Activated CD4-positive, alpha-beta T cell treated with anti-CD3 and anti-CD28 coated beads, Interleukin-2, Interleukin-4, amounts not matched to agents 100 ng/mL and 50 ng/mL, durations not matched to agents 16 hours and 8 hours (primary cell): ENCODE measurements around the gene ACBD6.

Experiments used
- DNase-seq: peaks from one replicate; pipeline ENCODE4 v3.0.0-alpha.2; 2020; ENCODE audit warnings: low spot score

Gene ACBD6

DNA sequence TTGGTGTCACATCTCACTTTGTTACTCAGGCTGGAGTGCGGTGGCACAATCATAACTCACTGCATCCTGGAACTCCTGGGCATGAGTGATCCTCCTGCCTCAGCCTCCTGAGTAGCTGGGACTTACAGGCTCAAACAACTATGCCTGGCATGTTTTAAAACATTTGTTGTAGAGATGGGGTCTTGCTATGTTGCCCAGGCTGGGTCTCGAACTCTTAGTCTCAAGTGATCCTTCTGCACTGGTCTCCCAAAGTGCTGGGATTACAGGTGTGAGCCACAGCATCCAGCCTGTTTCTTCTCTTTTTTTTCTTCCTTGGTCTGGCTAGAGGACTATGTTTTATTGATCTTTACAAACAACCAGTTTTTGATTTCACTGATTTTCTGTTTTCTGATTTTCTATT, 207.7 kb downstream of the ACBD6 start:
- no peak for DNase-seq

GRCh38 chr1:180291004-180291403, 211.4 kb downstream of the ACBD6 start:
- peak; percentile 41 for DNase-seq

- no peak for DNase-seq
These were observed 211.9 kb downstream of the ACBD6 start for GRCh38 chr1:180290265-180291001.

DNA sequence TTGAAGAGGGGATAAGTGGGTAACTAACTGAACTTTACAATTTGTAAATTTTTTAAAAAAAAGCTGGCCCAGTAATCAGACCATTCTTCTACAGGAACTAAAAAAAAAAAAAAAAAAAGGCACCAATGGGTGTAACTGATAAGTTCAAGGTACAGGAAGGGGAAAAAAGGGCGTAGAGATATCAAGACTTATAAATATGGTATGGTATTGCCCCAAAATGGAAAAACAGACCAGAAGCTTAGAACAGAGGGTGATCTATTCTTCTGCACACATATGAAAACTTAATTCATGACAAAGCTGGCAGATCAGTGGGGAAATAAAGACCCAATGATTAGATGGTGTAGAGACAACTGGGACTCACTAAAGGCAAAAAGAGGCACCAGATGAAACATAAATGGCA, 213.4 kb downstream of the ACBD6 start:
- no peak for DNase-seq

DNA sequence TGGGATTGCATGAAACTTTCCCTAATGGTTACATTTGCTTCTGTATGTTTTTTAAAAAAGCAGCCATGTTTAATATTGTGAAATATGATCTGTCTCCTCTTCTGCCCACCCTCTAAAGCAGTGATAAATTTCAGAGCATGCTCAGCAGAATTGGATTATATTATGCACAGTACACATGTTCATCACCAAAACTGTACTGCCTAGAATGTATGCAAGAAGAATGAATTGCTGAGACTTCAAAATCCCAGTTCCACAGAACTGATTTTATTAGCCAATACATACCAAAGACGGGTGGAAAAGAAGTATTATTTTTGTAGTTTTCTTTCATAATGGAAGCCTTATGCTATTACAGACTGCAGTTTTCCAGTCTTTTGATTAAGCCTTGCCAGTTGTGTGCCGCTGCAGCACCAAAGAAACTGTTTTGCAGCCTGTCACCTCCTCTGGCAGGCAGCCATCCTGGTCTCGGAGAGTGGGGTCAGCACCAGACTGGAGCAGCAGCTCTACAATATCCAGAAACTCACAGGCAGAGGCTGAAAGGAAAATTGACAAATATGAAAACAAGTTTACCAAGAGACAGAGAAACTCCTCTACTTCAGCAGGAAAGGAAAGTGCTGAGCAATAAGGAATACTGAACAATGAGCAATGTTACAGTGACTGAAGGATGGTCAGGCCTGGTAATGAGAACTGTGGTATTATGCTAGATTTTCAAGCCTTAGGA, 214.2 kb downstream of the ACBD6 start:
- DNase-seq = no peak

GRCh38 chr1:180286417-180286816, 216.0 kb downstream of the ACBD6 start:
- DNase-seq = no peak

DNA sequence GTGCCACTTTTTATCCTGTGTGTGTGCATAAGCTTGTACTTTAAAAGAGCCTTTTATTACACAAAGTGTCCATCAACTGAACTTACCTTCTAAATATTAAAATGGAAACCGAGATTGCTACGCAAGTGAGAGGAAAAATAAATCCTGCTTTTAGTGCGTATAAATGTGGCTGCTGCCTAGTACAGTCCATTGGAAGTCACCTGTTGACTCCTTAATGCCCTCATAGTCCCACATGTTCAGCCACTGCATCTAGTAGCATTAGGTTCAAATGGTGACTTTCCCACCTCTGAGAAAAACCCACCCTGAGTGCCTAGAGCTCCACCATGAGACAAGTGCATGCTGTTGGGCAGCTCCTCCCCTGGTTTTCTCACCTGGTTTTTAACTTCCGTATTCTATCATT, 219.3 kb downstream of the ACBD6 start:
- DNase-seq = no peak

GRCh38 chr1:180282401-180283044, 219.9 kb downstream of the ACBD6 start:
- no peak for DNase-seq

GRCh38 chr1:180281490-180281889, 220.9 kb downstream of the ACBD6 start:
- no peak for DNase-seq

DNA sequence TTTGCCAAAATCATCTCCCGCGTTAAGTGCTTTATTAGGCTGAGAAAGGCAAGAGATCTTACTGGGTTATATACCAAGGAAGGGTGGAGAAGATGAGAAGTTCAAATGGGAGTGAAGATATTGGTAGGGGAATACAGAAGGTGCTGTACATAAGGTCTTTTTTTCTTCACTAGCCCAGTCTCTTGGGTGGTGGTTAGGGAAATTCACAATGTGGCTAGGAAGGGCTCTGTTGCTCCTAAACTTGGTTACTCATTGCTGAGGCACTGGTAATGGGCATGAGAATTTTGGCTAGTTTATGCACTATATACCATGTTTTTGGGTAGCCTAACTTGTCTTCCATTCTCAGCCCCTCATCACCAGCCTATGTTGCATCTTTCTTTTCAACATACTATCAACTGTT, 221.8 kb downstream of the ACBD6 start:
- no peak for DNase-seq

DNA sequence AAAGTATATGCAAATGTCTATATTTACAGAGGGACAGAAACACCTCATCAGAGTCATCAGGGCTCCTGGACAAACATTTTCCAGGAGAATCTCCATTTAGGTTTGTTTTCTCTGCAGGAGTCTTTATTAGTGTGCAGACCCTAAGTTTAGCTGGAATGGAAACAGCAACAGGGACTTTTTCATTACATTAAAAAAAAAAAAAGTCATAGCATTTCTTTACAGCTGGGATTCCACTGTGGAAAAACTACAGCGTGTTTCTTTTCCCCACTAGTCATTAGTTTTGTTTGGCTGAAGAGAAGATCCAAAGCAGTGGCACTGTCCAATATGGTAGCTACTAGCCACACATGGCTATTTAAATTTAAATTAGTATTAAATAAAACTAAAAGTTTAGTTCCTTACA, 222.7 kb downstream of the ACBD6 start:
- no peak for DNase-seq

- no peak for DNase-seq
These were observed 223.6 kb downstream of the ACBD6 start for GRCh38 chr1:180278596-180279395.

DNA sequence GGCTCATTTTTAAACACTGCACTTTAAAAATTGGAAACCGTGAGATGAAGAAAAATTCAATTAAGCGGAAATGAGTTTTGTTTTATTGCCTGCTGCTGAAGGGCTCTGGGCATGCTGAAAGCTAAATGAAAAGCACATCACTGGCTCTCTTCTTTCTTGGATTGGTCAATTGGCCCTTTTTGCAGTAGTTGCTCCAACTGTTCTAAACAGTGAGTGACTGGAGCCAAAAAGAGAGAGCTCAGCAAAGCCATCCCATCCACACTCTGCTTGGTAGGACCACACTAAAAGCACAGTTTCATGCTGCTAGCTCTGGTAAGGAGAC, 224.2 kb downstream of the ACBD6 start:
- no peak for DNase-seq

DNA sequence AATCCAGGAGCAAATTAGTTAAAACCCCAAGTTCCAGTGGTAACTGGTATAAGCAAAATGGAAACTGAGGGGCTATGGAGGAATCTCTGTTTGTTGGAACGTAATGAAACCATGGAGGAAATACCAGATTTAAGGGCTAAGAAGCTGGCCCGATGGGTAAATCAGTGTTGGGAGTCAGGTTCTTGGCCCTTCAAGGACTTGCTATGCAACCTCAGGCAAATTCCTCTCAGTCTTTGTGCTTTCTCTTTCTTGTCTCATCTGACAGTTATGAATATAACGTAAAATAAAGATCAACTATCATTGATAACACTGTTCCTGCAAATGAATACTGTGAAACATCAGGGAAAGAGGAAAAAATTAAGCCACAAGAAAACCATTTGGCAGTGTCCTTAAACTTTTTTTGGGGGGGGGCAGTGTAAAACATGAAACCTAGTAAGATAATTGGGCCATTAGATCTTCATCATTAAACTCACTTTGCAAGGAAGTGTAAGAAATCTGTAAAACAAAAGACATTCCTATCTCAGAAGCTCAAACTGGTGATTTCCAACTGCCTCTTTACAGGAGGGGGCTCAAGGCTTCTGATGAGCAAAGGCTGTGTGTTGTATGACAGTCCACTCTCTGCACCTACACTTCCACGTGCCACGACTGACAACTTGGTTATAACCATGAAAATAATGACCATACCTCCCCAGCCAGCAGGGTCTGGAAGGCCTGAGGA, 224.7 kb downstream of the ACBD6 start:
- no peak for DNase-seq

GRCh38 chr1:180275726-180276125, 226.7 kb downstream of the ACBD6 start:
- no peak for DNase-seq

- DNase-seq = no peak
These were observed 228.2 kb downstream of the ACBD6 start for GRCh38 chr1:180274221-180274620.

GRCh38 chr1:180273066-180273465, 229.3 kb downstream of the ACBD6 start:
- no peak for DNase-seq

- no peak for DNase-seq
These were observed 230.0 kb downstream of the ACBD6 start for GRCh38 chr1:180272395-180272794.

DNA sequence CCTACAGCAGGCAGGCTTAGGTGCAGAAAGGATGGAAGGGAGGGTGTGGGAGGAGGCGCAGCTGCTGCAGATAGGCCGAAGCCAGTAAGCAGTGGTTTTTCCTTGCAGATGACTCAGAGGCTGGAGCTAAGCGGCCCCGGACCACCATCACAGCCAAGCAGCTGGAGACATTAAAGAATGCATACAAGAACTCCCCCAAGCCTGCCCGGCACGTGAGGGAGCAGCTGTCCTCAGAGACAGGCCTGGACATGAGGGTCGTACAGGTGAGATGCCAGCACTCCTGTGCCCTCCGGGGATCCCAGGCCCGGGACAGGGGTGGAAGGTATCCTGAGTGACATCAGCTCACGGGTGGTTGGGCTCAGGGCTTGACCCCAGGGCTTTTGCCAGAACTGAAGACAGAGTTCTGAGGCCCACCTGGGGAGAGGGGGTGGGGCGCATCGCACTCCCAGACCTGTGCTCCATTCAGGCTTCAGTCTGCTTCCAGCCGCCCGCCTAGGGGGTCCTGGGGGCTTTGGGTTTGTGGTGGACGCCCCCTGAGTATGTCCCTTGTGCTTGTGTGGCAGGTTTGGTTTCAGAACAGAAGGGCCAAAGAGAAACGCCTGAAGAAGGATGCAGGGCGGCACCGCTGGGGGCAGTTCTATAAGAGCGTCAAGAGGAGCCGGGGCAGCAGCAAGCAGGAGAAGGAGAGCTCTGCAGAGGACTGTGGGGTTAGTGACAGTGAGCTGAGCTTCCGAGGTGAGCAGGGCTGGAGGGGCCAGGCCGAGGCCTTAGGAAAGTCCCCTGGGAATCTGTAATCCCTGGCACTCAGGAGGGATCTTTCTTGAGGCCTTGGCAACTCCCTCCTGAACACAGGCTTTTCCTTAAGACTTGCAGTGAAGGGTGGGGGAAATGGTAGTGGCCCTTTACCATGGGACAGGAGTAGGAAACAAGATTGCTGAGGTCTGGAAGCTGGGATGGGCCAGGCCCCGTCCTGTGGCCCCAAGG, 230.8 kb downstream of the ACBD6 start:
- DNase-seq = no peak

GRCh38 chr1:180270530-180271271, 231.7 kb downstream of the ACBD6 start:
- no peak for DNase-seq
